ENCODE data around the gene FEN1. TPM values are rescaled to one million over a fixed set of nuclear protein-coding genes. Genes with fewer than 3 reads are reported as not detected.

Gene FEN1
- total RNA-seq (2013), result 7.0 TPM
- polyA plus RNA-seq (1 to 10 TPM; 3.5 to 6.4 (median 4.3) TPM), polyA minus RNA-seq (5.5 and 5.8 TPM in 2 replicates), total RNA-seq (1.0 to 16.5 (median 3.8) reads per million in 11 experiments)

- peaks cover 30 to 38% of the 10 kb centered on the region in 2 donors for H3K36me3 Mint-ChIP-seq
- H3K27me3 Mint-ChIP-seq (ENCODE audit: low read depth in 3 of 3), result no peaks in the 10 kb centered on the region
- peak within 1 kb of the TSS; percentile 87 to 98 for H3K27ac ChIP-seq (ENCODE audit: low read depth in 1 of 2, low read length in 2 of 2)
Observed at GRCh38 chr11:61792310-61793082, at the start of gene FEN1, which contains the start of gene TMEM258. FEN1 (plus strand) TSS chr11:61792911; CDS start chr11:61795362, 2,451 bp downstream. TMEM258 (minus strand) TSS chr11:61792599; CDS start chr11:61792558, 41 bp downstream.

More at GRCh38 chr11:61792310-61793082, at the start of gene FEN1, which contains the start of gene TMEM258:
- H3K4me2 ChIP-seq (replicated peaks; ENCODE audit: extremely low read depth, low read length, poor library complexity, severe bottlenecking), result peak within 1 kb of the TSS; percentile 94
- Mint-ChIP-seq H3K27ac (peak within 1 kb of the TSS; percentile 99 to 100 (median 100)), H3K9me3 (peaks cover 0 to 2% (median 0%) of the 10 kb centered on the region in 7 donors), H3K4me1 (peaks cover 21% of the 10 kb centered on the region), H3K4me3 (peak within 1 kb of the TSS; percentile 90 to 99)
- H3K79me2 ChIP-seq (ENCODE audit: insufficient read depth, low read length), result peaks cover 77% of the 10 kb centered on the region
- no peaks in the 10 kb centered on the region for H3K27me3 ChIP-seq (ENCODE audit: control insufficient read depth in 2 of 2, insufficient read depth in 2 of 2, low read length in 2 of 2)
- peaks cover 16 to 26% of the 10 kb centered on the region in 2 donors for H3K4me1 ChIP-seq (ENCODE audit: control insufficient read depth in 1 of 2, insufficient read depth in 2 of 2, low read length in 2 of 2)
- DNase-seq, result peak; percentile 86 to 89 (median 87)
- no peak for TF ChIP-seq CTCF (IDR thresholded peaks at IDR 0.05)
- peaks cover 33 to 48% of the 10 kb centered on the region in 2 donors for H3K36me3 ChIP-seq (replicated peaks in 1 of 2; ENCODE audit: control insufficient read depth in 1 of 2, insufficient read depth in 2 of 2, low read length in 2 of 2)
- no peaks in the 10 kb centered on the region for H3K9me3 ChIP-seq (replicated peaks in 1 of 2; ENCODE audit: control insufficient read depth in 1 of 2, insufficient read depth in 1 of 2, low read length in 2 of 2)
- peak within 1 kb of the TSS; percentile 88 for H3K9ac ChIP-seq (ENCODE audit: insufficient read depth, low read length, poor library complexity, severe bottlenecking)
- 0% methylated on average over 55 of the region's 61 CpGs for WGBS (ENCODE audit: insufficient coverage)
- intact Hi-C loops (cut with micrococcal nuclease), result loop anchor here (2.0 to 5.0 kb wide), 2 partner anchors 24 to 330 kb away; partner anchors contain the start of genes FADS1 (in 1 of the 2) and INCENP (in 1 of the 2)
- peak within 1 kb of the TSS; percentile 87 for H2AFZ ChIP-seq (ENCODE audit: insufficient read depth, low read depth, low read length, poor library complexity, severe bottlenecking)
- H3K4me3 ChIP-seq (replicated peaks in 1 of 3; ENCODE audit: low read depth in 2 of 3, low read length in 3 of 3), result peak within 1 kb of the TSS; percentile 68 to 77 (median 73)
- H4K20me1 ChIP-seq (ENCODE audit: insufficient read depth, low read length), result peaks cover 4% of the 10 kb centered on the region

Data from CD14-positive monocyte (primary cell).